SK-N-SH treated with all-trans-retinoic acid at 6 μM for 48 hours (cell line): ENCODE measurements around the gene APOA4.

Experiments used
- ATAC-seq: fragments of 200-7000 bp; cut with Tn5 transposase; 3 replicates; pipeline ENCODE4 v1.9.1; 2020; ENCODE audit warnings: mild to moderate bottlenecking, moderate library complexity
- ARNTL ChIP-seq: fragments of 450-650 bp; formaldehyde crosslinking; IDR thresholded peaks from 2 replicates; pipeline ENCODE4 v1.5.0; 2020; ENCODE audit warnings: low read depth, mild to moderate bottlenecking, moderate library complexity, borderline replicate concordance
- BACH2 ChIP-seq: fragments of 250-450 bp; sonication (Bioruptor Pico); IDR thresholded peaks from 2 replicates; pipeline ENCODE4 v1.9.0; 2021; ENCODE audit warnings: mild to moderate bottlenecking, borderline replicate concordance
- ESRRG ChIP-seq: fragments of 250-450 bp; sonication (Bioruptor Pico); IDR thresholded peaks from 2 replicates; pipeline ENCODE4 v1.6.1; 2021; ENCODE audit warnings: mild to moderate bottlenecking
- GLIS3 ChIP-seq: fragments of 250-450 bp; sonication (Bioruptor Pico); IDR thresholded peaks from 2 replicates; pipeline ENCODE4 v1.5.0; 2020; ENCODE audit warnings: mild to moderate bottlenecking, moderate library complexity
- ISL1 ChIP-seq: fragments of 250-450 bp; sonication (Bioruptor Pico); IDR thresholded peaks from 2 replicates; pipeline ENCODE4 v2.1.2; 2022; ENCODE audit warnings: mild to moderate bottlenecking, moderate library complexity
- OSR1 ChIP-seq: fragments of 250-450 bp; sonication (Bioruptor Pico); IDR thresholded peaks from 2 replicates; pipeline ENCODE4 v1.8.0; 2022; ENCODE audit warnings: moderate library complexity, mild to moderate bottlenecking, inconsistent platforms
- PPARA ChIP-seq: fragments of 250-450 bp; sonication (Bioruptor Pico); IDR thresholded peaks from 2 replicates; pipeline ENCODE4 v1.5.0; 2020; ENCODE audit warnings: mild to moderate bottlenecking, borderline replicate concordance
- RARB ChIP-seq: fragments of 250-450 bp; sonication (Bioruptor Pico); IDR thresholded peaks from 2 replicates; pipeline ENCODE4 v1.8.0; 2021; ENCODE audit warnings: mild to moderate bottlenecking, moderate library complexity
- TCF4 ChIP-seq: fragments of 250-450 bp; sonication (Bioruptor Pico); IDR thresholded peaks from 2 replicates; pipeline ENCODE4 v1.8.0; 2021; ENCODE audit warnings: mild to moderate bottlenecking, moderate library complexity, borderline replicate concordance
- ZFP3 ChIP-seq: fragments of 250-450 bp; sonication (Bioruptor Pico); IDR thresholded peaks from 2 replicates; pipeline ENCODE4 v1.5.0; 2020; ENCODE audit warnings: mild to moderate bottlenecking, moderate library complexity
- ZFP30 ChIP-seq: fragments of 450-650 bp; formaldehyde crosslinking; IDR thresholded peaks from 2 replicates; pipeline ENCODE4 v1.5.0; 2022; ENCODE audit warnings: mild to moderate bottlenecking, moderate library complexity
- ZNF565 ChIP-seq: fragments of 450-650 bp; formaldehyde crosslinking; conservative IDR thresholded peaks from 2 replicates; pipeline ENCODE4 v1.5.0; 2020; ENCODE audit warnings: low read depth, mild to moderate bottlenecking, moderate library complexity
- TF ChIP-seq, protein P1 (sequence below): fragments of 250-450 bp; sonication (Bioruptor Pico); IDR thresholded peaks from 2 replicates; pipeline ENCODE4 v1.5.1; 2021; ENCODE audit warnings: mild to moderate bottlenecking, moderate library complexity
- TF ChIP-seq, protein P2 (sequence below): fragments of 250-450 bp; sonication (Bioruptor Pico); IDR thresholded peaks from 2 replicates; pipeline ENCODE4 v1.8.0; 2021; ENCODE audit warnings: low read depth, mild to moderate bottlenecking, moderate library complexity, borderline replicate concordance
- TF ChIP-seq, protein P3 (sequence below): fragments of 250-450 bp; sonication (Bioruptor Pico); IDR thresholded peaks from 2 replicates; pipeline ENCODE4 v1.5.1; 2020; ENCODE audit warnings: low read depth, mild to moderate bottlenecking, moderate library complexity
- TF ChIP-seq, protein P4 (sequence below): fragments of 250-450 bp; sonication (Bioruptor Pico); IDR thresholded peaks from 2 replicates; pipeline ENCODE4 v1.8.0; 2020; ENCODE audit warnings: mild to moderate bottlenecking, moderate library complexity, borderline replicate concordance
- TF ChIP-seq, protein P5 (sequence below): fragments of 250-450 bp; sonication (Bioruptor Pico); IDR thresholded peaks from 2 replicates; pipeline ENCODE4 v1.5.0; 2020; ENCODE audit warnings: mild to moderate bottlenecking, moderate library complexity

Gene APOA4

DNA sequence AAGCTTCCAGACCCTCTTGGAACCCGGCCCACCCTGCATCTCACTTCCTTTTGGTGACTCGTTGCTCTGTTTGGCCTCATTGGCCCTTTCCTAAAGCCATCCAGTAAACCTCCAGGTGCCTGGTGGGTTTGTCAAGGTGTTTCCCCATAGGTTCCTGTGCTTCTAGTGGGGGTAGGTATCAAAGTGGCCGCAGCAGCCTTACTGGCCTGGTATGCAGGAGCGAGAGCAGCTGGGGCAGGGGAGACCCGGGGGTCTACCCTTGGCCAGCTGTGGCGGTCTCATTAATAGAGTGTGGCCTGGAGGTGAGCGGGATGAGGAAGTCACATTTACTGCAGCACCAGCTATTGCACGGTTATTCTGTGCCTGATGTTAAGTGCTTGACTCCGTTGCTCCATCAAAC is 4.1 kb downstream of the APOA4 start (continued):
- TF ChIP-seq, protein P1, sequence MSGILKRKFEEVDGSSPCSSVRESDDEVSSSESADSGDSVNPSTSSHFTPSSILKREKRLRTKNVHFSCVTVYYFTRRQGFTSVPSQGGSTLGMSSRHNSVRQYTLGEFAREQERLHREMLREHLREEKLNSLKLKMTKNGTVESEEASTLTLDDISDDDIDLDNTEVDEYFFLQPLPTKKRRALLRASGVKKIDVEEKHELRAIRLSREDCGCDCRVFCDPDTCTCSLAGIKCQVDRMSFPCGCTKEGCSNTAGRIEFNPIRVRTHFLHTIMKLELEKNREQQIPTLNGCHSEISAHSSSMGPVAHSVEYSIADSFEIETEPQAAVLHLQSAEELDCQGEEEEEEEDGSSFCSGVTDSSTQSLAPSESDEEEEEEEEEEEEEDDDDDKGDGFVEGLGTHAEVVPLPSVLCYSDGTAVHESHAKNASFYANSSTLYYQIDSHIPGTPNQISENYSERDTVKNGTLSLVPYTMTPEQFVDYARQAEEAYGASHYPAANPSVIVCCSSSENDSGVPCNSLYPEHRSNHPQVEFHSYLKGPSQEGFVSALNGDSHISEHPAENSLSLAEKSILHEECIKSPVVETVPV, result no peak
- TF ChIP-seq TCF4 (CRISPR knock-in tag) (no peak), PPARA (CRISPR knock-in tag) (no peak)

DNA sequence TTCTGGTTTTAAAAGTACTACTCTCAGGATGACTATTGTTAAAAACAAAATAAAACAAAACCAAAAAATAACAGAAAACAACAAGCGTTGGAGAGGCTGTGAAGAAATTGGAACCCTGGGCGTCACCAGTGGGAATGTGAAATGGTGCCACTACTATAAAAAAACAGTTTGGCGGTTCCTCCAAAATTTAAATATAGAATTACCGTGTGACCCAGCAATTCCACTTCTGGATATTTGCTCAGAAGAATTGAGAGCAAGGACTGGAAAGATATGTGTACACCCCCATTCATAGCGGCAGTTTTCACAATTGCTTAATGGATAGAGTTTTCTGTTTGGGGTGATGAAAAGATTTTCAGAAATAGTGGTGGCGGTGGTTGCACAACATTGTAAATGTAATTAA is 8.6 kb downstream of the APOA4 start:
- ATAC-seq, result no peak
- no peak for TF ChIP-seq ESRRG

DNA sequence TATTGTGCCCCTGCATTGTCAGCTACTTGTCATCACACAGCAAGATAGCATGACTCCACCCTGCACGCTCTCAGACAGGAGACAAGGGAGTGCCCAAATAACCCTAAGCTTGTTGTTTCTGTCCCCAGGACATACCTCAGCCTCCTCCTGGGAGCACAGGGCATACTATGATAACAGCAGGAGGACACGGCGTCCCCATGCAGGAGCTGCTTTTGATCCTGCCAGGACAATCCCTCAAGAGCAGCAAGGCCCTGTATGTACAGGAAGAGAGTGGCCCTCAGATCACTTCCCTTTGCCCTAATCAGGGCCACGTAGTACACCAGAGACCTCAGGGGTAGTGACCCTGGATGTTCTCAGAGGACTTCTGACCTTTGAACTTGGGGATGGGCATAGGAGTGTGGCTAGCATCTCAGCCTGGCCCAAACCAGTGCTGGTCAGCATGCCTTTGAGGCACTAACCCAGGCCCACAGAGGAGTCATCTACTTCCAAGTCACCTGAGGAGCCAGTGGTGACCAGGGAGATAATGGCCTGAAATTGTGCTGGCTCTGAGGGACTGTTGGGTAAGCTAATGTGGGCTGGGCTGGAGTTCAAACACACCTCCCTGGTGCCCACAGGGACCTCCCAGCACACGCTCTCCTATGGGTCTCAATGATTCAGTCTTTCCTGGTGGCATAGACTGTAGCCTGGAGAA is 9.2 kb downstream of the APOA4 start:
- ATAC-seq, result no peak
- TF ChIP-seq GLIS3 (no peak), RARB (CRISPR knock-in tag) (no peak), ZFP3 (no peak), ISL1 (CRISPR knock-in tag) (no peak), TCF4 (CRISPR knock-in tag) (no peak), PPARA (CRISPR knock-in tag) (no peak), ARNTL (no peak), OSR1 (CRISPR knock-in tag) (no peak), ZNF565 (CRISPR knock-in tag) (no peak)
- TF ChIP-seq, protein P2, sequence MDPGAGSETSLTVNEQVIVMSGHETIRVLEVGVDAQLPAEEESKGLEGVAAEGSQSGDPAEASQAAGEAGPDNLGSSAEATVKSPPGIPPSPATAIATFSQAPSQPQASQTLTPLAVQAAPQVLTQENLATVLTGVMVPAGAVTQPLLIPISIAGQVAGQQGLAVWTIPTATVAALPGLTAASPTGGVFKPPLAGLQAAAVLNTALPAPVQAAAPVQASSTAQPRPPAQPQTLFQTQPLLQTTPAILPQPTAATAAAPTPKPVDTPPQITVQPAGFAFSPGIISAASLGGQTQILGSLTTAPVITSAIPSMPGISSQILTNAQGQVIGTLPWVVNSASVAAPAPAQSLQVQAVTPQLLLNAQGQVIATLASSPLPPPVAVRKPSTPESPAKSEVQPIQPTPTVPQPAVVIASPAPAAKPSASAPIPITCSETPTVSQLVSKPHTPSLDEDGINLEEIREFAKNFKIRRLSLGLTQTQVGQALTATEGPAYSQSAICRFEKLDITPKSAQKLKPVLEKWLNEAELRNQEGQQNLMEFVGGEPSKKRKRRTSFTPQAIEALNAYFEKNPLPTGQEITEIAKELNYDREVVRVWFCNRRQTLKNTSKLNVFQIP (CRISPR knock-in tag), result no peak
- TF ChIP-seq, protein P3, sequence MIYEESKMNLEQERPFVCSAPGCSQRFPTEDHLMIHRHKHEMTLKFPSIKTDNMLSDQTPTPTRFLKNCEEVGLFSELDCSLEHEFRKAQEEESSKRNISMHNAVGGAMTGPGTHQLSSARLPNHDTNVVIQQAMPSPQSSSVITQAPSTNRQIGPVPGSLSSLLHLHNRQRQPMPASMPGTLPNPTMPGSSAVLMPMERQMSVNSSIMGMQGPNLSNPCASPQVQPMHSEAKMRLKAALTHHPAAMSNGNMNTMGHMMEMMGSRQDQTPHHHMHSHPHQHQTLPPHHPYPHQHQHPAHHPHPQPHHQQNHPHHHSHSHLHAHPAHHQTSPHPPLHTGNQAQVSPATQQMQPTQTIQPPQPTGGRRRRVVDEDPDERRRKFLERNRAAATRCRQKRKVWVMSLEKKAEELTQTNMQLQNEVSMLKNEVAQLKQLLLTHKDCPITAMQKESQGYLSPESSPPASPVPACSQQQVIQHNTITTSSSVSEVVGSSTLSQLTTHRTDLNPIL, result no peak
- TF ChIP-seq, protein P4, sequence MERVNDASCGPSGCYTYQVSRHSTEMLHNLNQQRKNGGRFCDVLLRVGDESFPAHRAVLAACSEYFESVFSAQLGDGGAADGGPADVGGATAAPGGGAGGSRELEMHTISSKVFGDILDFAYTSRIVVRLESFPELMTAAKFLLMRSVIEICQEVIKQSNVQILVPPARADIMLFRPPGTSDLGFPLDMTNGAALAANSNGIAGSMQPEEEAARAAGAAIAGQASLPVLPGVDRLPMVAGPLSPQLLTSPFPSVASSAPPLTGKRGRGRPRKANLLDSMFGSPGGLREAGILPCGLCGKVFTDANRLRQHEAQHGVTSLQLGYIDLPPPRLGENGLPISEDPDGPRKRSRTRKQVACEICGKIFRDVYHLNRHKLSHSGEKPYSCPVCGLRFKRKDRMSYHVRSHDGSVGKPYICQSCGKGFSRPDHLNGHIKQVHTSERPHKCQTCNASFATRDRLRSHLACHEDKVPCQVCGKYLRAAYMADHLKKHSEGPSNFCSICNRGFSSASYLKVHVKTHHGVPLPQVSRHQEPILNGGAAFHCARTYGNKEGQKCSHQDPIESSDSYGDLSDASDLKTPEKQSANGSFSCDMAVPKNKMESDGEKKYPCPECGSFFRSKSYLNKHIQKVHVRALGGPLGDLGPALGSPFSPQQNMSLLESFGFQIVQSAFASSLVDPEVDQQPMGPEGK (CRISPR knock-in tag), result no peak
- TF ChIP-seq, protein P5, sequence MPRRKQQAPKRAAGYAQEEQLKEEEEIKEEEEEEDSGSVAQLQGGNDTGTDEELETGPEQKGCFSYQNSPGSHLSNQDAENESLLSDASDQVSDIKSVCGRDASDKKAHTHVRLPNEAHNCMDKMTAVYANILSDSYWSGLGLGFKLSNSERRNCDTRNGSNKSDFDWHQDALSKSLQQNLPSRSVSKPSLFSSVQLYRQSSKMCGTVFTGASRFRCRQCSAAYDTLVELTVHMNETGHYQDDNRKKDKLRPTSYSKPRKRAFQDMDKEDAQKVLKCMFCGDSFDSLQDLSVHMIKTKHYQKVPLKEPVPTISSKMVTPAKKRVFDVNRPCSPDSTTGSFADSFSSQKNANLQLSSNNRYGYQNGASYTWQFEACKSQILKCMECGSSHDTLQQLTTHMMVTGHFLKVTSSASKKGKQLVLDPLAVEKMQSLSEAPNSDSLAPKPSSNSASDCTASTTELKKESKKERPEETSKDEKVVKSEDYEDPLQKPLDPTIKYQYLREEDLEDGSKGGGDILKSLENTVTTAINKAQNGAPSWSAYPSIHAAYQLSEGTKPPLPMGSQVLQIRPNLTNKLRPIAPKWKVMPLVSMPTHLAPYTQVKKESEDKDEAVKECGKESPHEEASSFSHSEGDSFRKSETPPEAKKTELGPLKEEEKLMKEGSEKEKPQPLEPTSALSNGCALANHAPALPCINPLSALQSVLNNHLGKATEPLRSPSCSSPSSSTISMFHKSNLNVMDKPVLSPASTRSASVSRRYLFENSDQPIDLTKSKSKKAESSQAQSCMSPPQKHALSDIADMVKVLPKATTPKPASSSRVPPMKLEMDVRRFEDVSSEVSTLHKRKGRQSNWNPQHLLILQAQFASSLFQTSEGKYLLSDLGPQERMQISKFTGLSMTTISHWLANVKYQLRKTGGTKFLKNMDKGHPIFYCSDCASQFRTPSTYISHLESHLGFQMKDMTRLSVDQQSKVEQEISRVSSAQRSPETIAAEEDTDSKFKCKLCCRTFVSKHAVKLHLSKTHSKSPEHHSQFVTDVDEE, result no peak

DNA sequence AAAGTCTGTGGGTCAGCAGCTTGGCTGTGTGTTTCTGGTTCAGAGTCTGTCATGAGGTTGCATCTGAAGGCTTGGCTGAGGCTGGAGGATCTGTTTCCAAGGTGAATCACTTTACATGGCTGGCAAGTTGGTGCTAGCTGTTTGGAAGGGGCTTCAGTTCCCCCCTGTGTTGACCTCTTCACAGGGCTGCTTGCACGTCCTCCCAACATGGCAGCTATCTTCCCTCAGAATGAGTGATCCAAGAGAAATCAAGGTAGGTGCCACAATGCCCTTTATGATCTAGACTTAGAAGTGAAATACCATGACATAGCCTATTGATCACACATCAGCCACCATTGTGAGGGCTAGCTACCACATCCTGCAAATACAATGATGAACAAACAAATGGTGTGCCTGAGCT is 9.9 kb downstream of the APOA4 start:
- no peak for ATAC-seq
- TF ChIP-seq RARB (CRISPR knock-in tag), result no peak
- no peak for TF ChIP-seq ZFP3
- no peak for TF ChIP-seq ZFP30 (CRISPR knock-in tag)
- no peak for TF ChIP-seq ARNTL
- TF ChIP-seq BACH2 (CRISPR knock-in tag), result no peak
- TF ChIP-seq PPARA (CRISPR knock-in tag), result no peak
- TF ChIP-seq, protein P3, result no peak
- TF ChIP-seq GLIS3, result no peak
- TF ChIP-seq, protein P1, result no peak
